Ectodermal cell (in vitro differentiated cells): ENCODE results near the gene MCEMP1.

Experiments used
- H3K27ac ChIP-seq: 2 replicates; pipeline ENCODE4 v1.7.0; 2013; ENCODE audit warnings: mild to moderate bottlenecking, low read depth, low read length; ENCODE audit not compliant: insufficient read depth, poor library complexity, severe bottlenecking
- H3K27me3 ChIP-seq: 2 replicates; pipeline ENCODE4 v1.7.0; 2013; ENCODE audit warnings: mild to moderate bottlenecking, low read length; ENCODE audit not compliant: insufficient read depth, control insufficient read depth, poor library complexity, severe bottlenecking
- H3K36me3 ChIP-seq: one replicate; pipeline ENCODE4 v1.7.0; 2013; ENCODE audit warnings: low read length; ENCODE audit not compliant: control insufficient read depth, insufficient read depth
- H3K4me1 ChIP-seq: one replicate; pipeline ENCODE4 v1.7.0; 2013; ENCODE audit warnings: low read length; ENCODE audit not compliant: control insufficient read depth, insufficient read depth
- H3K4me3 ChIP-seq: 2 replicates; pipeline ENCODE4 v1.7.0; 2013; ENCODE audit warnings: low read depth, low read length, control low read depth; ENCODE audit not compliant: insufficient read depth
- H3K9me3 ChIP-seq: 2 replicates; pipeline ENCODE4 v1.7.0; 2013; ENCODE audit warnings: mild to moderate bottlenecking, low read length, moderate library complexity; ENCODE audit not compliant: control insufficient read depth
- WGBS, 2 experiments: methylation state at CpG; one replicate each; pipeline ENCODE4 v1.1.7; 2013; ENCODE audit warnings: missing lambda C conversion rate in 2 of 2; 5-methylcytosine and 5-hydroxymethylcytosine counted together

MCEMP1 gene

GRCh38 chr19:7655581-7655980 is 21.3 kb upstream of the MCEMP1 start:
- H3K4me3 ChIP-seq, result no peak overlapping the region
- no peaks in the 10 kb centered on the region for H3K9me3 ChIP-seq
- H3K27me3 ChIP-seq, result peaks cover 8% of the 10 kb centered on the region
- H3K36me3 ChIP-seq, result no peaks in the 10 kb centered on the region
- 82% methylated on average over 8 of the region's 8 CpGs for WGBS, 2 experiments
- no peaks in the 10 kb centered on the region for H3K4me1 ChIP-seq
- H3K27ac ChIP-seq, result no peak overlapping the region

GRCh38 chr19:7657131-7657751 is 19.6 kb upstream of the MCEMP1 start:
- Histone ChIP-seq H3K9me3 (no peaks in the 10 kb centered on the region), H3K4me3 (no peak overlapping the region), H3K27me3 (no peaks in the 10 kb centered on the region), H3K27ac (peak overlapping the region; percentile 36), H3K4me1 (no peaks in the 10 kb centered on the region), H3K36me3 (no peaks in the 10 kb centered on the region)
- WGBS, 2 experiments, result 63 to 64% methylated on average over 14 of the region's 14 CpGs

GRCh38 chr19:7658219-7658686 is 18.6 kb upstream of the MCEMP1 start:
- Histone ChIP-seq H3K4me3 (no peak overlapping the region), H3K27ac (no peak overlapping the region), H3K27me3 (no peaks in the 10 kb centered on the region), H3K4me1 (no peaks in the 10 kb centered on the region), H3K9me3 (no peaks in the 10 kb centered on the region), H3K36me3 (no peaks in the 10 kb centered on the region)
- WGBS, 2 experiments, result 57 to 61% methylated on average over 9 of the region's 9 CpGs

GRCh38 chr19:7661744-7662538 is 14.9 kb upstream of the MCEMP1 start:
- 77 to 81% methylated on average over 8 of the region's 8 CpGs for whole genome bisulfite sequencing, 2 experiments
- Histone ChIP-seq H3K27me3 (peaks cover 2% of the 10 kb centered on the region), H3K36me3 (no peaks in the 10 kb centered on the region), H3K27ac (no peak overlapping the region), H3K4me1 (no peaks in the 10 kb centered on the region), H3K4me3 (no peak overlapping the region), H3K9me3 (no peaks in the 10 kb centered on the region)

- 88 to 89% methylated on average over 12 to 14 of the region's 14 CpGs for WGBS, 2 experiments
- peaks cover 3% of the 10 kb centered on the region for H3K27me3 ChIP-seq
- no peak overlapping the region for H3K27ac ChIP-seq
- H3K4me1 ChIP-seq, result no peaks in the 10 kb centered on the region
- no peaks in the 10 kb centered on the region for H3K9me3 ChIP-seq
- no peak overlapping the region for H3K4me3 ChIP-seq
- no peaks in the 10 kb centered on the region for H3K36me3 ChIP-seq
These were observed 14.2 kb upstream of the MCEMP1 start for GRCh38 chr19:7662657-7663056.

- Histone ChIP-seq H3K9me3 (no peaks in the 10 kb centered on the region), H3K36me3 (no peaks in the 10 kb centered on the region), H3K27me3 (peaks cover 5% of the 10 kb centered on the region), H3K4me3 (no peak overlapping the region), H3K27ac (no peak overlapping the region), H3K4me1 (no peaks in the 10 kb centered on the region)
- 80 to 82% methylated on average over 6 to 7 of the region's 7 CpGs for WGBS, 2 experiments
These were observed 13.2 kb upstream of the MCEMP1 start for GRCh38 chr19:7663706-7664105.

GRCh38 chr19:7665076-7665475 is 11.8 kb upstream of the MCEMP1 start:
- H3K9me3 ChIP-seq, result no peaks in the 10 kb centered on the region
- no peaks in the 10 kb centered on the region for H3K4me1 ChIP-seq
- peaks cover 19% of the 10 kb centered on the region for H3K27me3 ChIP-seq
- WGBS, 2 experiments, result 71 to 79% methylated on average over 4 of the region's 4 CpGs
- no peaks in the 10 kb centered on the region for H3K36me3 ChIP-seq
- no peak overlapping the region for H3K27ac ChIP-seq
- no peak overlapping the region for H3K4me3 ChIP-seq

GRCh38 chr19:7668842-7669241 is 8.0 kb upstream of the MCEMP1 start, which contains the start of gene RETN:
RETN (plus strand) TSS chr19:7669049; CDS start chr19:7669327, 278 bp downstream.
- no peak within 1 kb of the TSS for H3K27ac ChIP-seq
- no peaks in the 10 kb centered on the region for H3K36me3 ChIP-seq
- no peaks in the 10 kb centered on the region for H3K9me3 ChIP-seq
- H3K4me3 ChIP-seq, result peak within 1 kb of the TSS; percentile 2
- no peaks in the 10 kb centered on the region for H3K4me1 ChIP-seq
- 84 to 86% methylated on average over 9 of the region's 9 CpGs for WGBS, 2 experiments
- H3K27me3 ChIP-seq, result peaks cover 50% of the 10 kb centered on the region

- 42 to 47% methylated on average over 9 of the region's 9 CpGs for WGBS, 2 experiments
- Histone ChIP-seq H3K36me3 (no peaks in the 10 kb centered on the region), H3K4me1 (no peaks in the 10 kb centered on the region), H3K9me3 (no peaks in the 10 kb centered on the region), H3K27ac (no peak overlapping the region), H3K27me3 (peaks cover 50% of the 10 kb centered on the region), H3K4me3 (peak overlapping the region; percentile 2)
These were observed 7.2 kb upstream of the MCEMP1 start for GRCh38 chr19:7669641-7670040.

- H3K27me3 ChIP-seq, result peaks cover 50% of the 10 kb centered on the region
- H3K4me3 ChIP-seq, result peak overlapping the region; percentile 35
- no peaks in the 10 kb centered on the region for H3K4me1 ChIP-seq
- no peak overlapping the region for H3K27ac ChIP-seq
- 7 to 8% methylated on average over 42 of the region's 43 CpGs for WGBS, 2 experiments
- no peaks in the 10 kb centered on the region for H3K36me3 ChIP-seq
- H3K9me3 ChIP-seq, result no peaks in the 10 kb centered on the region
These were observed 6.6 kb upstream of the MCEMP1 start for GRCh38 chr19:7670150-7670783.
